SKM-1 (cell line): ENCODE results near the gene SUPT4H1.
"Not testable (repeated sequence)": the region's sequence is repeated elsewhere in the genome, so short reads cannot be mapped to it uniquely, and the experiment has no call there.

Experiments
- DNase-seq: peaks from one replicate; lab custom pipeline; 2025; ENCODE audit not compliant: unreplicated experiment; lab: John Stamatoyannopoulos, UW

The SUPT4H1 gene

GRCh38 chr17:58351831-58352595 lies at the start of gene SUPT4H1:
Gene SUPT4H1, minus strand, starts transcription at chr17:58352201. Its CDS starts 66 bp downstream, at chr17:58352135.
- peak; percentile 83 for DNase-seq

- no peak for DNase-seq
Observed at GRCh38 chr17:58401287-58401686, 49.3 kb upstream of the SUPT4H1 start.

DNA sequence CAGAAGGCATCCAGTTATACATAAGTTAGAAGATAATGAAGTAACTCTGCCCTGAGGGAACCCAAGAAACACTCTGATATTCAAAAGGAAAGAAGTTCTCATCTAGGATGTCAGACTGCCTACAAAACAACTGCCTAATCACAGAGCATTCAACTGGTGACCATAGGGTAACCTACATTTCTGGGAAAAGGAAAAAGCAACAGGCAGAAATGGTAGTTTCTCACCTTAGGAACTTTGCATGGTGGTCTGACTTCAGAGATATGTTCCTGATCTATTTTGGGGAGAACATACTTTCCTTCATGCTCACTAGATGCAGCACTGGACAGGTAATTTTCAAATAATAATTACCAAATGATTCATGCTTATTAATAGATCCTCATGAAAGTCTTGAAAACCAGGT lies 48.8 kb upstream of the SUPT4H1 start:
- no peak for DNase-seq

- DNase-seq, result no peak
Observed at GRCh38 chr17:58399974-58400373, 48.0 kb upstream of the SUPT4H1 start.

- DNase-seq, result no peak
Observed at GRCh38 chr17:58398574-58399266, 46.7 kb upstream of the SUPT4H1 start.

DNA sequence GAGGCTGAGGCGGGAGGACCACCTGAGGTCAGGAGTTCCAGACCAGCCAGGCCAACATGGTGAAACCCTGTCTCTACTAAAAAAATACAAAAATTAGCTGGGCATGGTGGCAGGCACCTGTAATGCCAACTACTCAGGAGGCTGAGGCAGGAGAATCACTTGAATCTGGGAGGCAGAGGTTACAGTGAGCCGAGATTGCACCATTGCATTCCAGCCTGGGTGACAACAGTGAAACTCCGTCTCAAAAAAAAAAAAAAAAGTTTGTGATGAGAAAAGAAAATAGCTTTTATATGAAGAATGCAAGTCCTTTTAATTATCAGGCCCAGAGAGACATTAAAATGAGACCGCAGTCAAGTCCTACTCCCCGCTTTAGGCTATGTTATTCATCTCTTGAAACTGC lies 45.4 kb upstream of the SUPT4H1 start:
- not testable (repeated sequence) for DNase-seq

GRCh38 chr17:58396173-58396572 lies 44.2 kb upstream of the SUPT4H1 start:
- no peak for DNase-seq

- no peak for DNase-seq
Observed at GRCh38 chr17:58394534-58395223, 42.7 kb upstream of the SUPT4H1 start.

DNA sequence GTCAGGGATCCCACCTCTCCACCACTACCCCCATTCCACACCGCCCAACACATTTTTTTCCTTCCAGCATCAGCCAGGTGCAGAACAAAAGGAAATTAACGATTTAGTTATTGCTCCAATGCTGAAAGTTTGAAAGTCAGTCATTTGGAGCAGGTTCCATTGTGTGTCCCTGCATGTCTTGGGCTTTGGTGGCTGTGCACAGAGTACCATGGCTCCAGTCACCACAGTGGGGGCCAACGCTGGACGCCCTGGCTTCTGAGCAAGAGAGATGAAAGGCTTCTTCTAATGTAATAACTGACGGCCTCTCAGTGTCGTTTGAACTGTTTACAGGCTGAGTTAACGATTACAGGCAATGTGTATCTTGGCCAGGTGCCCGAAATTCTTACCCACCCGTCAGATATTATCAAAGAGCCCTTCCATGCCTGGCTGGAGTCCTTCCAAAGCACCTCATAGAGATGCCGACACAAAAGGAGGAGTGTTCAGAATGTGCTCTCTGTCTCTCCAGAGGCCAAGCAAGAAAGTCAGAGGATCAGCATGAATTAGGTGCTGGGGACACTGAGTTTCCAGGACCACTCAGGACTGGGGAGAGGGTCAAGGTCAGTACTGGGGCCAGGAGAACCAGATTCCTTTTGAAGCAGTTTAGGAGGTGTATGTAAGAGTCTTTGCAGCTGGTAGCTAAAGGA lies 39.4 kb upstream of the SUPT4H1 start:
- no peak for DNase-seq

DNA sequence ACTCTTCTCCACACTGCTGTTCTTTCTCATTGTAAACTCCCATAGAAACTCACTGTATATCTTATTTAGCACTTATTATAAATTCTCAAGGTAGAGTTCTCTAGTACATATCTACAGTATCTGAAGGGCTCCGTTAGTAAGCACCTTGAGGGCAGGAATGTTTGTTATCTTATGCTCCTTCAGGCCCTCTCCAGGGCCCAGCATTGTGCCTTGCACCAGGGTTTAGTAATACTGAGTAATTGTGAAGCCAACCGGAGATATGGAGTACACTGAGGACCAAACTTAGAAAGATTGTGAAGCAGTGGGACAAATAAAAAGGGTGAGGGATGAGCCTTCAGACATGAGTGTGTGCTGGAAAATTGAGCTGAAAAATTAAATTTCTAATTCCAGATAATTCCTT lies 38.9 kb upstream of the SUPT4H1 start:
- DNase-seq, result no peak

DNA sequence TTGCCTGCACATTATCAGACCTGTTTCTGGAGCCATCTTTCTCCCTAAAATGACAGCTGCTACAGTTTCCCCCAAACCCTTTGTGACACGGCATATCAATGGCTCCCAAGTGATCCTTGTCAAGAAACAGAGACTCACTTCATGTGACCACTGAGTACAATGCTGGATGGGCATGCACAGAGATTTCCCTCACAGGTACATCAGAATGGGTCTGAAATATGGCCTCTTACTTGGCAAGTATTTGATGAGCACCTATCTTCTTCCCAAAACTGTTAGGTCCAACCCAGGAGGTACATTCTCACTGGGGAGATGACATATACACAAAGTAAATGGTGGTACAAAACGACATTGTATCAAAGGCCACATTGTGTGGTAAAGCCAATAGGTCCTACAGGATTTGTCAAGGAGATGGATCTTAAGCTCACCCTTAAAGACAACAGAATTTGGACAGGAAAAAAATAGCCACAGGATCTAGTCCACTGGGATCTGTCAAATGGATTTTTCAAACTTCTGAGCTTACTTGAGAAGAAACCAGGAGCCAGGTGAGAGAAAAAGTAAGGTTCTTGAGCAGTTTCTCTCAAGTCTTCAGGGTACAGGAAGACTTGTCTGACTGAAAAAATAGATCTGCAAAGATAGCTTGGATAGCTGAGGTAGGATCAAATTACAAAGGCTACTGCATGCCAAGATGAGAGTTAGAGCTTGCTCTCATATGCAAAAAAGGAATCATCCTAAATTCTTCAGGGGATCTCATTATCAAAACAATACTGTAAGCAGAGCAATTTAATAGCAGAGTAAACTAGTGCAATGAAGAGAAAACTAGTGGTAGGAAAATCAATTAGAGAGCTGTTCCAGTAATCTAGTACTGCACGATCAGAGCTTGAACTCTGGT lies 36.5 kb upstream of the SUPT4H1 start:
- DNase-seq, result no peak

DNA sequence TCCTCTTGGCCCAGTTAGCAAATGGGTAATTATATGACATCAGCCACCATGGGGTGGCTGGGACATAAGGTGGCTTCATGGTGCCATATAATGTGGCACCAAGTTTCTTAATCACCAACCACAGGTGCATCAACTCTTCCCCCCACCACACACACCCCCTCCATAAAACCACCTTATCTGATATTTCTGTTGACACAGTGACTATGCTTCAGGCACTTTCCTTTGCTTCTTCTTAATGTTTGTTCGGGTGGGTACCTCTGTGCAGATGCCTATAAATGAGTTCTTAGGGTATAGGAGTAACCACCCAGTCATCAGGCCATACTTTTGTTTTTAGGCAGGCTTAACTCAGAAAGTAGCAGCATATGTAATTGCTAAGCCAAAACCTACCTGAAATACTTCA lies 35.8 kb upstream of the SUPT4H1 start:
- no peak for DNase-seq

DNA sequence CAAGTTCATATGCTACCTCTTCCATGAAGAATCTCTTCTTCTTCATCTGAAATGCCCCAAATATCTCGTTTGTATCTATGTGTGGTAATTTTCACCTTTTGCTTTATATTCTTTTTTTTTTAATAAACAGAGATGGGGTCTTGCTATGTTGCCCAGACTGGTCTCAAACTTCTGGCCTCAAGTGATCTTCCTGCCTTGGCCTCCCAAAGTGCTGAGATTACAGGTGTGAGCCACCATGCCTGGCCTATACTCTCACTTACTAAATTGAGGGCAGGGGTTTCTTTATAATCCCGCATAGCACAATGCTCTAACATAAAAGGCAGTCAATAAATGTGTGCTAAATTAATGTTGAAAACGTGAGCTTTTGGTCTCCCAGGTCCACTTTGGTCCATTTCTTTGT lies 34.7 kb upstream of the SUPT4H1 start:
- no peak for DNase-seq

GRCh38 chr17:58385359-58385899 lies 33.4 kb upstream of the SUPT4H1 start:
- DNase-seq, result no peak

- DNase-seq, result no peak
Observed at GRCh38 chr17:58384897-58385296, 32.9 kb upstream of the SUPT4H1 start.

- DNase-seq, result no peak
Observed at GRCh38 chr17:58383892-58384462, 32.0 kb upstream of the SUPT4H1 start.

DNA sequence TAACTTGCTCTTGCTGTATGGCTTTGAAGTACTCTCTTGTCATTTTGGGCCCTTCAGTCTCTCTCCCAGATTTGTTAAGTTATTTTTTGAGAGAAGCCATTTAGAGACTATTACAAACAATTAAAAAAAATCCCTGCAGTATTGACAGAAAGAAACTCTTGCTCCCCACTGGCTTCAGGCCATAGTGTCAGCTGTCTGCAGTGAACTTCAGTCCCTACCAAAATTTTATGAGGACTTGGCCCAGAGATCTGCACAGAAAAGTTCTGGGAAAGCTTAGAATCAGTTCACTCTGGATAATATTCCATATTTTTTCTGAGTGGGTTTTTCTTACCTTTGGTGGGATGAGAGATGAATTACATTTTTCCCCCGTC lies 30.9 kb upstream of the SUPT4H1 start:
- no peak for DNase-seq

- no peak for DNase-seq
Observed at GRCh38 chr17:58382108-58382871, 30.3 kb upstream of the SUPT4H1 start.
